Measurements from ENCODE around the gene LEMD3.

- TF ChIP-seq CTCF (tag by site-specific recombination; IDR thresholded peaks at IDR 0.05) (no peak), ZNF239 (tag by site-specific recombination; IDR thresholded peaks at IDR 0.05) (no peak), ZNF530 (tag by site-specific recombination; IDR thresholded peaks at IDR 0.05; ENCODE audit: low read depth) (no peak), ZNF341 (tag by site-specific recombination; IDR thresholded peaks at IDR 0.05; ENCODE audit: low read depth) (no peak)
Measured at GRCh38 chr12:65203376-65203775, 34.0 kb downstream of the LEMD3 start.

Measured in HEK293 (cell line).